Activated naive CD8-positive, alpha-beta T cell treated with anti-CD3 and anti-CD28 coated beads, Interleukin-2, amount 50 U/mL, for 16 hours (primary cell): ENCODE measurements around the gene PTGDS.

Experiments used
- DNase-seq: peaks from one replicate; pipeline ENCODE4 v3.0.0-alpha.2; 2020; ENCODE audit warnings: low read depth, low spot score

The PTGDS gene

DNA sequence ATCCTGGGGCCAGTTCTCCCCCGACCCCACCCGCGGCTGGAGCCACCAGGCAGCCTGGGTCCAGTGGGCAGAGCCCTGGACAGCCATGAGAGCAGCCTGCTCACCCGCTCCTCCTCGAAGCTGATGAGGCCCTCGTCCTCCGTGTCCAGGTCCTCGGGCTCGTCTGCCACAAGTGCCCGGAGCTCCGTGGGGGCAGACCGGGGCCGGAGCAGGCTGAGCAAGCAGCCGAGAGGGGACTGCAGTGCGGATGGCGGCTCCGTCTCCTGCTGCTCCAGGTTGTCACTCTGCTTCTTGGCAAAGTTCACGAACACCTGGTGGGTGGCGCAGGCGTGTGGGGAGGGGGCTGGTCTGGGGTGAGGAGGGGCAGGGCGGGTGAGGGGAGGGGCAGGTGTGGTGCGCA is 31.0 kb downstream of the PTGDS start:
- DNase-seq = no peak

DNA sequence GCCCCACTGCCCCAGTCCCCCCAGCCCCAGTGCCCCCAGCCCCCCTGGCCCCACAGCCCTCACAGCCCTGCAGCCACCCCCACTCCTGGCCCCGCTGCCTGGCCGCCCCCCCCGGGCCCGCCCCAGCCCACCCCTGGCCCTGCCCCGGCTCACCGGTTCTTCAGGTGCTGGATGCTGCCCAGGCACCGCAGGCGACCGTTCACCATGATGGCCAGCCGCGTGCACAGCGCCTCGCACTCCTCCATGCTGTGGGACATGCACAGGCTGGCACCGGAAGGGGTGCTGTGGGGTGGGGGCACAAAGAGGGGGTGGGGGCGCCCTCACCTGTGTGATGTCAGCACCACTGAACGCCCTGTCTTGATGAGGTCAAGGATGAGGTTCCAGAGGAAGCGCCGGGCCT is 31.9 kb downstream of the PTGDS start:
- DNase-seq = no peak

- DNase-seq = no peak
Measured at GRCh38 chr9:137009938-137010732, 32.8 kb downstream of the PTGDS start.

- no peak for DNase-seq
Measured at GRCh38 chr9:137011156-137011555, 33.9 kb downstream of the PTGDS start.

GRCh38 chr9:137011907-137012675 is 34.8 kb downstream of the PTGDS start:
- DNase-seq = no peak

DNA sequence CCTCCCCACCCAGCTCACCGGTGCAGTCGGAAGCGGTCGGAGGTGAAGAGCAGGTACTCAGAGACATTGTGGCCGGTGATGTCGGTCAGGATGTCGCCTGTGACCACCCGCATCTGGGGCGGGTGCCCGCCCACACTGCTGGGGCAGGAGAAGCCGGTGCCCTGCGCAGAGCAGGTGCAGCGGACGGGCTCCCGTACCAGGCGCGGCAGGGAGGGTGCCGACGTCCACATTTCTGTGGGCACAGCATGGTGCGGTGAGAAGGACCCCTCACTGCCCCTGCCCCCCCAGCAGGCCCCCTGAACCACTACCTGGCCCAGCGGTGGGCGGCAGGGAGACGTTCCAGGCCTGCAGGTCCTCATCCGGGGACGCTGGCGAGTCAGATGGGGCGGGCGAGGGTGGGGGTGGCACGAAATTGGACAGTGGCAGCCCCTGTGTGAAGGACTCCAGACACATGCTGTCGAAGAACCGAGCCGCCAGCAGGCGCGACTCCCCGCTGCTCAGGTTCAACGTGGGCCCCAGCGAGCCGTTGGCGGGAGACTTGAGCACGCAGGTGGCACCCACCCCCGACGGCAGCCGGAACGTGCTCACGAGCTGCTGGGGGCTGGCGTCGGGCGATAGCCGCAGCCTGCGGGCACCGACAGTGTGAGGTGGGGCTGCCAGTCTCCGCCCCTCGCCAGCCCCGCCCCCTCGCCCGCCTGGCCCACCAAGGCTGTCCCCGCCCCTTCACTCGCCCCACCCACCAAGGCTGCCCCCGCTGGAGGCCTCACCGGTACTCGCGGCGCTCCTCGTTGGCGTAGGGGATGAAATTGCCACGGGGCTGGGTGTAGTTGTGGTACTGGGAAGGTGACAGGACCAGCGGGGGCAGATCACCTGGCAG is 35.6 kb downstream of the PTGDS start:
- no peak for DNase-seq

GRCh38 chr9:137013571-137013940 is 36.3 kb downstream of the PTGDS start:
- DNase-seq = no peak

- no peak for DNase-seq
Measured at GRCh38 chr9:137014166-137014565, 36.9 kb downstream of the PTGDS start.

GRCh38 chr9:137014776-137015539 is 37.7 kb downstream of the PTGDS start:
- no peak for DNase-seq

GRCh38 chr9:137015540-137015930 is 38.2 kb downstream of the PTGDS start:
- no peak for DNase-seq

DNA sequence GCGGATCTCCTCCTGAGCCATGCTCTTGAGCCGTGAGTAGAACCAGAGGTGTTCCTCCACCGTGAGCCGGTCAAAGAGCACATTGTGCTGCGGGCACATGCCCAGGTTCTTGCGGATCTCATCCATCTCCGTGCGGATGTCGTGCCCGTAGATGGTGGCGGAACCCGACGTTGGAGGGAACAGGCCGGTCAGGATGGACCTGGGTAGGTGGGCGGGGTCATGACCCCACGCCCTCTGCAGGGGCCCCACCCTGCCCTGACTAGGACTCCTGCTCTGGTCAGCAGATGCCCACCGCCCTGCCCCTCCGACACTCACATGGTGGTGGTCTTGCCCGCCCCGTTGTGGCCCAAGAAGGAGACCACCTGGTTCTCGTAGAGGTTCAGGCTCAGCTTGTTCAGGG is 38.7 kb downstream of the PTGDS start:
- no peak for DNase-seq

DNA sequence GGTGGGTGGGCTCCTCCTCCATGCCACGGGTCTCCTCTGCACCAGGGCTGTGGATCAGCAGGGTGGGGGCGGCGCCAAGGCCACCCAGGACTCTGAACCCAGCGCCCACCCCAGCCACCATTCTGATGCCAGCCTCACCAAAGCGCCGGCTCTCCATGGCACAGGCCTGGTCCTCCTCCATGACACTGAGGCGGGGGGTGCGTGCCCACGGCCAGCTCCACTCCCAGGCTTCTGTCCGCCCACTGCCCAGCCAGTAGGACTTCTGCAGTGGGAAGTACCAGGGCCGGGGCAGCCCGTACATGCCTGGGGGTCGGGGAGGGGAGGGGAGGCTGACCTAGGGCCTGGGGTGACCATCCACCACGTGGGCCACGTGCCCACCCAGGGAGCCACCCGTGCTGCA is 39.1 kb downstream of the PTGDS start:
- DNase-seq = no peak

DNA sequence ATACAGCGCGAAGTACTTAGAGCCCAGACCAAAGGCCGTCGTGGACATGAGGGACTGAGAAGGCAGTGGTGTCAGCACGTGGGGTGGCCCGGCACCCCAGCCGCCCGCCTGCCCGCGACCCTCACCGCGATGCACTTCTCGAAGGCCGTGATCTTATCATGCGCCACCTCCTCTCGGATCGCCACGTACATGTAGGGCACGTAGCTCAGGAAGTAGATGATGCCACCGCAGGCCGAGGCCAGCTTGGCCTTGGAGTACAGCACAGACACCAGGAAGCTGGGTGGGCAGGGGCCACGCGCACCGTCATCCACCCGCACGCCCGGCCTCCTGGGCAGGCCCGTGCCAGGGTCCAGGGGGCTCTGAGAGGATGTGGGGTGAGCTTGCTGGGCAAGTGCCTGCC is 39.8 kb downstream of the PTGDS start:
- DNase-seq = no peak

- no peak for DNase-seq
Measured at GRCh38 chr9:137017791-137018497, 40.6 kb downstream of the PTGDS start.

DNA sequence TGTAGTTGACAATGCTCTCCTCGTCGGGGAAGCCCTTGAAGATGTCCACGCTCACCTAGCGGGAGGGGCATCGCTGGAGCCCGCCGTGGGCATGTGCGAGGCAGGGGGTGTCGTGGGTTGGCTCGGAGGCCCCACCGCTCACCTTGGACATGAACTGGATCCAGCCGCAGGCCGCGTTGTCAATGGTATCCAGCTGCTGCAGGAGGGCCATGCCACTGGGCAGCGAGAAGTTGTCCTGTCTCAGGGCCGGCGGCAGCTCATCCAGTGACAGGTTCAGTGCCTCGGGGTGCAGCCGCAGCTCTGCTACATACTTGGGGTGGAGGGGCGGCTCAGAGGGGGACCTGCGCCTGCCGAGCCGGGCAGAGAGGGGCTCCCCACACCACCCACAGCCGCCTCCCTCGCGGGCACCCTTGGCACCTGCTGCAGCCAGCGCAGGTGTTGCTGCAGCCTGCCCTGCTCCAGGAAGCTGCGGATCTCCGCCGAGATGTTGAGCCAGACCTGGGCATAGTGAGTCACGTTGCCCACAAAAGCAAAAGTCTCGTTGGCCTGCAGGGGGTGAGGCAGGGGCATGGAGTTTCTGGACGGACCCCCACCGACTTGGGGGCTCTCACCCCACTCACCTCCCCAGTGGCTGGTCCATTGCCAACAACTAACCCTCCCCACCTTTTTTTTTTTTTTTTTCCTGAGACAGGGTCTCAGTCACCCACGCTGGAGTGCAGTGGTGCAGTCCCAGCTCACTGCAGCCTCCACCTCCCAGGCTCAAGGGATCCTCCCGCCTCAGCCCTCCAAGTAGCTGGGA is 41.7 kb downstream of the PTGDS start:
- DNase-seq = no peak

DNA sequence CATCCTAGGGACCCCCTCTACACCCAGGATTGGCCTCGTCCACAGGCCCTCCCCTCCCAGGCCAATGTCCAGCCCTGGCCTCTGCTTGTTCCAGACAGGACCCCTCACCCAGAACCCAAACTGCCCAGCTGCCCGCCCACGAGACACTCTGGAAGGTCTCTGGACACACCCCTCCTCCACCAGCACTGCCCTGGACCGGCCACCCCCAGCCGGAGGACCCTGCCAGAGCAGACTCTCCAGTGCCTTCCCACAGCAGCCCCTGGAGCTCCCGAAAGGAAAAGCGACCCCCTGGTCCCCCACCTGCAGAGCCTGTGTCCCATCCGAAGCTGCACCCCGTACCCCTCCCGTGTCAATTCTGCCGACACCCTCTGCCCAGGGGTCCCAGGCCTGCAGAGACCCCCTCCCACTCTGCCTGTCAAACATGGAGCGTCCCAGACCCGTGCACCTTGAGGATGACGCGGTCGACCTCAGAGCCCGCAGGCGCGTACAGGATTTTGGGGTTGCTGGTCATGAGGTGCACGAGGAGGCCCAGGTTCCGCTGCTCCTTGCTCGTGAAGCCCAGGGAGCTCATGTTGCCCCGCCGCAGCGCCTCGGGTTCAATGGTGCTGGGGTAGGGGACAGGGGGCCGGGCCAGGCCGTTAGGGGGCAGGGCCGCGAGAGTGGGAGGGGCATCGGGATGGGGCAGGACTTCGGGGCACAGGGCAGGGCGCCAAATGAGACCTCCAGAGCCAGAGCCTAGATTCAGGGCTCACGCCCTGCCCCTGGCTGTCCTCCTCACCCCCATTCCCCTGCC is 42.8 kb downstream of the PTGDS start:
- DNase-seq = no peak

- DNase-seq = no peak
Measured at GRCh38 chr9:137020771-137021567, 43.7 kb downstream of the PTGDS start.

GRCh38 chr9:137021568-137021978 is 44.3 kb downstream of the PTGDS start:
- DNase-seq = no peak
